ENCODE data around the gene NVL. TPM values are rescaled to one million over a fixed set of nuclear protein-coding genes. Genes with fewer than 3 reads are reported as not detected.

Gene NVL
- total and polyA plus RNA-seq, 2 donors (not counting 1 experiment from before 2014, with no cell fraction given) = 20.5 to 27.6 TPM

GRCh38 chr1:224182057-224182865 lies 147.7 kb downstream of the NVL start:
- Histone ChIP-seq H3K4me1 (ENCODE audit: control insufficient read depth, extremely low read depth, insufficient read depth, low read length) (no peaks in the 10 kb centered on the region), H3K27ac (ENCODE audit: insufficient read depth, low read length) (peak overlapping the region; percentile 85), H3K79me2 (ENCODE audit: control insufficient read depth, insufficient read depth, low read length) (peaks cover 36% of the 10 kb centered on the region), H4K20me1 (ENCODE audit: control insufficient read depth, extremely low read depth, insufficient read depth, low read length) (no peaks in the 10 kb centered on the region), H3K27me3 (ENCODE audit: control insufficient read depth, insufficient read depth, low read length) (no peaks in the 10 kb centered on the region), H3K9me3 (ENCODE audit: control insufficient read depth, insufficient read depth, low read depth, low read length) (no peaks in the 10 kb centered on the region), H3K4me3 (replicated peaks in 1 of 4; ENCODE audit: control extremely low read depth in 1 of 4, insufficient read depth in 1 of 4, low read depth in 3 of 4, low read length in 4 of 4) (peak overlapping the region; percentile 49 to 75 (median 70)), H3K36me3 (ENCODE audit: control insufficient read depth, insufficient read depth, low read length) (no peaks in the 10 kb centered on the region), H3K9ac (ENCODE audit: insufficient read depth, low read length) (peak overlapping the region; percentile 87), H3K4me2 (ENCODE audit: extremely low read depth, insufficient read depth, low read length) (peak overlapping the region; percentile 49), H2AFZ (ENCODE audit: low read length) (peak overlapping the region; percentile 15)
- TF ChIP-seq EZH2 (IDR thresholded peaks at IDR 0.05; ENCODE audit: low read length, missing control alignments) = no peak
- TF ChIP-seq, protein P1, sequence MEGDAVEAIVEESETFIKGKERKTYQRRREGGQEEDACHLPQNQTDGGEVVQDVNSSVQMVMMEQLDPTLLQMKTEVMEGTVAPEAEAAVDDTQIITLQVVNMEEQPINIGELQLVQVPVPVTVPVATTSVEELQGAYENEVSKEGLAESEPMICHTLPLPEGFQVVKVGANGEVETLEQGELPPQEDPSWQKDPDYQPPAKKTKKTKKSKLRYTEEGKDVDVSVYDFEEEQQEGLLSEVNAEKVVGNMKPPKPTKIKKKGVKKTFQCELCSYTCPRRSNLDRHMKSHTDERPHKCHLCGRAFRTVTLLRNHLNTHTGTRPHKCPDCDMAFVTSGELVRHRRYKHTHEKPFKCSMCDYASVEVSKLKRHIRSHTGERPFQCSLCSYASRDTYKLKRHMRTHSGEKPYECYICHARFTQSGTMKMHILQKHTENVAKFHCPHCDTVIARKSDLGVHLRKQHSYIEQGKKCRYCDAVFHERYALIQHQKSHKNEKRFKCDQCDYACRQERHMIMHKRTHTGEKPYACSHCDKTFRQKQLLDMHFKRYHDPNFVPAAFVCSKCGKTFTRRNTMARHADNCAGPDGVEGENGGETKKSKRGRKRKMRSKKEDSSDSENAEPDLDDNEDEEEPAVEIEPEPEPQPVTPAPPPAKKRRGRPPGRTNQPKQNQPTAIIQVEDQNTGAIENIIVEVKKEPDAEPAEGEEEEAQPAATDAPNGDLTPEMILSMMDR (conservative IDR thresholded peaks at IDR 0.05 in 1 of 2, IDR thresholded peaks at IDR 0.05 in 1 of 2; ENCODE audit: low read depth in 1 of 2, low read length in 2 of 2) = no peak
- no peak for DNase-seq (ENCODE audit: low read depth in 2 of 2)

GRCh38 chr1:224181453-224181810 lies 148.5 kb downstream of the NVL start:
- H3K9me3 ChIP-seq (ENCODE audit: control insufficient read depth, insufficient read depth, low read depth, low read length) = no peaks in the 10 kb centered on the region
- H3K27ac ChIP-seq (ENCODE audit: insufficient read depth, low read length) = no peak overlapping the region
- no peak overlapping the region for H3K9ac ChIP-seq (ENCODE audit: insufficient read depth, low read length)
- no peak overlapping the region for H2AFZ ChIP-seq (ENCODE audit: low read length)
- no peak overlapping the region for H3K4me2 ChIP-seq (ENCODE audit: extremely low read depth, insufficient read depth, low read length)
- no peak for DNase-seq (ENCODE audit: low read depth in 2 of 2)
- H3K4me1 ChIP-seq (ENCODE audit: control insufficient read depth, extremely low read depth, insufficient read depth, low read length) = no peaks in the 10 kb centered on the region
- no peak overlapping the region for H3K4me3 ChIP-seq (replicated peaks in 1 of 4; ENCODE audit: control extremely low read depth in 1 of 4, insufficient read depth in 1 of 4, low read depth in 3 of 4, low read length in 4 of 4)
- TF ChIP-seq, protein P1 (conservative IDR thresholded peaks at IDR 0.05 in 1 of 2, IDR thresholded peaks at IDR 0.05 in 1 of 2; ENCODE audit: low read depth in 1 of 2, low read length in 2 of 2) = no peak
- TF ChIP-seq EZH2 (IDR thresholded peaks at IDR 0.05; ENCODE audit: low read length, missing control alignments) = no peak
- no peaks in the 10 kb centered on the region for H4K20me1 ChIP-seq (ENCODE audit: control insufficient read depth, extremely low read depth, insufficient read depth, low read length)
- H3K79me2 ChIP-seq (ENCODE audit: control insufficient read depth, insufficient read depth, low read length) = peaks cover 30% of the 10 kb centered on the region
- H3K36me3 ChIP-seq (ENCODE audit: control insufficient read depth, insufficient read depth, low read length) = no peaks in the 10 kb centered on the region
- H3K27me3 ChIP-seq (ENCODE audit: control insufficient read depth, insufficient read depth, low read length) = no peaks in the 10 kb centered on the region

- H3K79me2 ChIP-seq (ENCODE audit: control insufficient read depth, insufficient read depth, low read length) = peaks cover 25% of the 10 kb centered on the region
- no peaks in the 10 kb centered on the region for H4K20me1 ChIP-seq (ENCODE audit: control insufficient read depth, extremely low read depth, insufficient read depth, low read length)
- DNase-seq (ENCODE audit: low read depth in 2 of 2) = no peak
- H2AFZ ChIP-seq (ENCODE audit: low read length) = no peak overlapping the region
- no peaks in the 10 kb centered on the region for H3K27me3 ChIP-seq (ENCODE audit: control insufficient read depth, insufficient read depth, low read length)
- H3K9me3 ChIP-seq (ENCODE audit: control insufficient read depth, insufficient read depth, low read depth, low read length) = no peaks in the 10 kb centered on the region
- H3K27ac ChIP-seq (ENCODE audit: insufficient read depth, low read length) = no peak overlapping the region
- no peaks in the 10 kb centered on the region for H3K36me3 ChIP-seq (ENCODE audit: control insufficient read depth, insufficient read depth, low read length)
- H3K4me2 ChIP-seq (ENCODE audit: extremely low read depth, insufficient read depth, low read length) = no peak overlapping the region
- TF ChIP-seq EZH2 (IDR thresholded peaks at IDR 0.05; ENCODE audit: low read length, missing control alignments) = no peak
- TF ChIP-seq, protein P1 (conservative IDR thresholded peaks at IDR 0.05 in 1 of 2, IDR thresholded peaks at IDR 0.05 in 1 of 2; ENCODE audit: low read depth in 1 of 2, low read length in 2 of 2) = no peak
- H3K4me1 ChIP-seq (ENCODE audit: control insufficient read depth, extremely low read depth, insufficient read depth, low read length) = no peaks in the 10 kb centered on the region
- H3K4me3 ChIP-seq (replicated peaks in 1 of 4; ENCODE audit: control extremely low read depth in 1 of 4, insufficient read depth in 1 of 4, low read depth in 3 of 4, low read length in 4 of 4) = no peak overlapping the region
- no peak overlapping the region for H3K9ac ChIP-seq (ENCODE audit: insufficient read depth, low read length)
These were observed 149.1 kb downstream of the NVL start for GRCh38 chr1:224180783-224181452.
